ENCODE data around the gene CDH23. TPM values are rescaled to one million over a fixed set of nuclear protein-coding genes. Genes with fewer than 3 reads are reported as not detected.
A peak's percentile ranks its signal among the peaks of the same experiment; 100 is the strongest.

Gene CDH23
- total RNA-seq, 4 donors from 2014 or later: 0.57 to 5.9 (median 1.0) TPM

DNA sequence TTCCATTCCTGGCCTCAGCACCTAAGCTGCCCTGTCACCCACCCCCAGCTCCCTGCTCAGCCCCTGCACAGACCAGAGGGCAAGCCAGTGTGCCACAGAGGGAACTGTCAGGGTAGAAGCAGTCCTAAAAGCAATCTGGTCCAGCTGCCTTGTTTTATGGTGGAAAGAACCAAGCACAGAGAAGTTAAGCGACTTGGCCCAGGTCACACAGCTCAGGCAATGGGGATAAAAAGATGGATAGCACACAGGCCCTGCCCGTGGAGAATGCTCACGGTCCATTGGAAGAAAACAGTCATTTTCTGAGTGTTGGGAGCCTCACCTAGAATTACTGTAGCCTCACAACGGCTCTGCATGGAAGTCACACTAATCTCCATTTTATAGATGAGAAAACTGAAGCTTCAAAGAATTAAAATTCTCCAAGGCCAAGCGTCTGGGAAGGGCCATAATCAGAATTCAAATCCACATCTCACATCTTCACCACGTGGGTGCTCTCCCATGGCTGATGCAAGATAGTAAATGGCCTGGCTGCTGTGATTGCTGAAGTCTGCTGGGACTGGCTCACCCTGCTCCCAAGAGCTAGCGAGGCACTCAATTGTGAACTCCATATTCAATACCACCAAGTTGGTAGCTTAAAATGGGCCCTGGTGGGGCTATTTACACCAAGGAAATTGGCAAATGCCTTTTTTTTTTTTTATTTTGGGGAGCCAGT is 296.0 kb downstream of the CDH23 start:
- Histone ChIP-seq H3K27ac (no peak overlapping the region), H3K4me3 (no peak overlapping the region), H3K4me1 (peaks cover 0 to 46% (median 9%) of the 10 kb centered on the region in 3 donors), H3K9me3 (no peaks in the 10 kb centered on the region), H3K27me3 (no peaks in the 10 kb centered on the region), H3K36me3 (no peaks in the 10 kb centered on the region)
- intact Hi-C loops (cut with DNase I): no loop called here
- TF ChIP-seq, protein P1, sequence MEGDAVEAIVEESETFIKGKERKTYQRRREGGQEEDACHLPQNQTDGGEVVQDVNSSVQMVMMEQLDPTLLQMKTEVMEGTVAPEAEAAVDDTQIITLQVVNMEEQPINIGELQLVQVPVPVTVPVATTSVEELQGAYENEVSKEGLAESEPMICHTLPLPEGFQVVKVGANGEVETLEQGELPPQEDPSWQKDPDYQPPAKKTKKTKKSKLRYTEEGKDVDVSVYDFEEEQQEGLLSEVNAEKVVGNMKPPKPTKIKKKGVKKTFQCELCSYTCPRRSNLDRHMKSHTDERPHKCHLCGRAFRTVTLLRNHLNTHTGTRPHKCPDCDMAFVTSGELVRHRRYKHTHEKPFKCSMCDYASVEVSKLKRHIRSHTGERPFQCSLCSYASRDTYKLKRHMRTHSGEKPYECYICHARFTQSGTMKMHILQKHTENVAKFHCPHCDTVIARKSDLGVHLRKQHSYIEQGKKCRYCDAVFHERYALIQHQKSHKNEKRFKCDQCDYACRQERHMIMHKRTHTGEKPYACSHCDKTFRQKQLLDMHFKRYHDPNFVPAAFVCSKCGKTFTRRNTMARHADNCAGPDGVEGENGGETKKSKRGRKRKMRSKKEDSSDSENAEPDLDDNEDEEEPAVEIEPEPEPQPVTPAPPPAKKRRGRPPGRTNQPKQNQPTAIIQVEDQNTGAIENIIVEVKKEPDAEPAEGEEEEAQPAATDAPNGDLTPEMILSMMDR (IDR thresholded peaks at IDR 0.05): no peak
- no peak for DNase-seq
- 71 to 79% methylated on average over 6 to 7 of the region's 7 CpGs for WGBS, 2 donors

DNA sequence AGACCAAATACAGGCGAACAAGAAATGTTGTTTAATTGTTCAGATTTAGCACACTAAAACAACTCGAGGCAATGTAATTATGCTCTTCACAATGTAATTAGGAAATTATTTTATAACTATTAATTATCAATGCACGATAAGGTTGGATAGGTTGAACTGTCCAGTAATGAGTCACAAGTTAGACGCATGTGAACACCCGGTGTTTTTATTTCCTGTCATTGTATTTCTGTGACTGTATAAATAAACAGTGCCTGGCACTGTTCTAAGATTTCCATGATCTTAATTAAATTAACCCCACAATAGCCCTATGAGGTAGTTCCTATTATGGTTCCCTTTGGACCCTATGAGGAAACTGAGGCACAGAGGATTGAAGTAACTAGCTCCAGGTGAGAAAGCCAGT is 296.7 kb downstream of the CDH23 start:
- H3K4me1 ChIP-seq: peaks cover 0 to 46% (median 9%) of the 10 kb centered on the region in 3 donors
- peak overlapping the region in 3 of 4 donors; percentile 14 to 73 (median 30) for H3K27ac ChIP-seq
- no peaks in the 10 kb centered on the region for H3K27me3 ChIP-seq
- intact Hi-C loops (cut with DNase I): no loop called here
- TF ChIP-seq, protein P1 (IDR thresholded peaks at IDR 0.05): no peak
- TF ChIP-seq POLR2A (IDR thresholded peaks at IDR 0.05): no peak
- H3K9me3 ChIP-seq: no peaks in the 10 kb centered on the region
- DNase-seq: no peak
- no peaks in the 10 kb centered on the region for H3K36me3 ChIP-seq
- H3K4me3 ChIP-seq: no peak overlapping the region
- 29 to 46% methylated on average over 5 of the region's 5 CpGs for WGBS, 2 donors

DNA sequence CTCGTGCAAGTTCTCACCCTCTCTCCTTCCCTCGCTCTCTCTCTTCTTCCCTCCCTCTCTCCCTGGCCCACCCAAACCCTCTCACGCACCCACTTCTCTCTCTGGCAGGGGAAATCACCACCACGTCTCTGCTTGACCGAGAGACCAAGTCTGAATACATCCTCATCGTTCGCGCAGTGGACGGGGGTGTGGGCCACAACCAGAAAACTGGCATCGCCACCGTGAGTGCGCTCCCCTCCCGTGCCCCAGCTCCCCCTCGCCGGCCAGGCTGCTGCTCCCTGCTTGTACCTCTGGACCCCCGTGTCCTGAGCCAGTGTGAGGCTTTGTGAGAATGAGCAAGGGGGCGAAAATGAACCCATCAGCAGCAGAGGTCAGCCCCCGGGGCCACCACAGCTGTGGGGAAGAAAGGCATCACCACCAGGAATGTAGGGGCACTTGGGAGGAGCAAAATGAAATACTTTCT is 297.4 kb downstream of the CDH23 start:
- WGBS, 2 donors: 63 to 91% methylated on average over 11 to 13 of the region's 18 CpGs
- intact Hi-C loops (cut with DNase I): no loop called here
- peaks cover 0 to 46% (median 9%) of the 10 kb centered on the region in 3 donors for H3K4me1 ChIP-seq
- no peaks in the 10 kb centered on the region for H3K36me3 ChIP-seq
- H3K27me3 ChIP-seq: no peaks in the 10 kb centered on the region
- H3K27ac ChIP-seq: peak overlapping the region in 3 of 4 donors; percentile 14 to 73 (median 30)
- no peak for DNase-seq
- peak overlapping the region in 1 of 4 donors; percentile 3 for H3K4me3 ChIP-seq
- no peaks in the 10 kb centered on the region for H3K9me3 ChIP-seq
- TF ChIP-seq POLR2A (IDR thresholded peaks at IDR 0.05): no peak
- TF ChIP-seq, protein P1 (IDR thresholded peaks at IDR 0.05): no peak

DNA sequence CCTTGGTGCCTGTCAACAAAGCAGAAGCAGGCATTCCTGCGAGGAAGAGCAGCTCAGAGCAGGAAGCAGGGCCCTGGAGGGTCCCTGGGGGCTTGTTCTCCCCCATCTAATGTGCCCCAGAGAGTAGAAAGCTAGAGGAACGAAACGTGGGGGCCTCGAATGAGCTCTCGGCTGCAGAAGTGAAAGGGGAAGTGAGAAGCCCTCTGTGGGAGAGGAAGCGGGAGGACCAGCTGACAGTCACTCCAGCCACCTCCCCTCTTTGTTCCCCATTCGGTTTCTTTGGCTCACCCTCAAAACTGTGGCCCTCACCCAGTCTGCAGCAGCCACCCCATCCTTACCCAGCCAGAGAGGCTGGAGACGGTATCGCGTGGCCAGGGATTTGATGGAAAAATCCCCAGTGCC is 297.8 kb downstream of the CDH23 start:
- DNase-seq: peak; percentile 24
- Histone ChIP-seq H3K4me1 (peaks cover 0 to 46% (median 9%) of the 10 kb centered on the region in 3 donors), H3K9me3 (no peaks in the 10 kb centered on the region), H3K36me3 (no peaks in the 10 kb centered on the region), H3K27ac (peak overlapping the region in 3 of 4 donors; percentile 14 to 73 (median 30)), H3K27me3 (no peaks in the 10 kb centered on the region), H3K4me3 (peak overlapping the region in 1 of 4 donors; percentile 3)
- intact Hi-C loops (cut with DNase I): no loop called here
- TF ChIP-seq, protein P1 (IDR thresholded peaks at IDR 0.05): no peak
- no peak for TF ChIP-seq POLR2A (IDR thresholded peaks at IDR 0.05)
- 51 to 59% methylated on average over 7 to 10 of the region's 10 CpGs for WGBS, 2 donors
